PC-3 (cell line): ENCODE measurements around the gene POGLUT2.

Source experiments
- CTCF ChIP-seq: fragments of 300-600 bp; sonication (generic); conservative IDR thresholded peaks from 2 replicates; pipeline ENCODE4 v1.5.1; 2017; ENCODE audit warnings: antibody characterized with exemption, low read depth, mild to moderate bottlenecking, low read length
- EZH2 ChIP-seq: fragments of 300-600 bp; sonication (generic); IDR thresholded peaks from one replicate; pipeline ENCODE4 v1.6.1; 2017; ENCODE audit warnings: antibody characterized with exemption, mild to moderate bottlenecking, low read length; ENCODE audit not compliant: unreplicated experiment
- EZH2phosphoT487 ChIP-seq: fragments of 300-600 bp; sonication (generic); IDR thresholded peaks from 2 replicates; pipeline ENCODE4 v1.6.1; 2018; ENCODE audit warnings: mild to moderate bottlenecking, antibody characterized with exemption, low read length, borderline replicate concordance

DNA sequence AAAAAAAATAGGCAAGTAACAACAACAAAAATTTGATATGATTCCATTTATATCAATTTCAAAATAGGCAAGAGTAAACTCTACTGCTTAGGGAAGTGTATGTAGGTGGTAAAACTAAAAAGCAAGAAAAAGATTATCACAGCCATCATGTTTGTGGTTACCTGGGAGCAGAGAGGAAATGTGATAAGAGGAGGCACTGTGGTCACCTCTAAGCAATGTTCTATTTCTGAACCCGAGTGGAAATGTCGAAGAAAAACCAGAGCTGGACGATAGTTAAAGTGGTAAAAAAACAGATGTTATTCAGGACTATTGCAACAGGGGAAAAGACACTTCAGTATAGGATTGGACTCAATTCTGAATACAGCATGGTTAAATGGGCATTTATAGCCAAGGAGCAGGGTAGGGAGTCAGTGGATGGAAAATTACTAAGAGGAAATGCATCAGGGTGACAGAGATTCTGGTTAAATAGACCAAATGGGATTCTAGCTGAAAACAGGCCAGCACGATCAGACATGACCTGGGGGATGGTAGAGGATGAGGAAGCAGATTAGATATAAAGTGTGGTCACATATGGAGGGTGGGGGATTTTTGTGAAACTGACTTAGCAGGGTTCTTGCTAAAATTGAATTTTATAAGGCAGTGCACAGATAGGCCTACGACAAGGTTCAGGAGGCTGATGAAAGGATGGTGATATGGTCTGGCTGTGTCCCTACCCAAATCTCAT lies 19.2 kb downstream of the POGLUT2 start:
- TF ChIP-seq EZH2 (no peak), CTCF (no peak), EZH2phosphoT487 (no peak)
